NCI-H345 (cell line): ENCODE results near the gene CENPP.
"Not testable (repeated sequence)": the region's sequence is repeated elsewhere in the genome, so short reads cannot be mapped to it uniquely, and the experiment has no call there.

Experiments
- DNase-seq: peaks from one replicate; lab custom pipeline; 2025; lab: John Stamatoyannopoulos, UW

CENPP gene

GRCh38 chr9:92380603-92381002 is 54.9 kb downstream of the CENPP start:
- DNase-seq: no peak

DNA sequence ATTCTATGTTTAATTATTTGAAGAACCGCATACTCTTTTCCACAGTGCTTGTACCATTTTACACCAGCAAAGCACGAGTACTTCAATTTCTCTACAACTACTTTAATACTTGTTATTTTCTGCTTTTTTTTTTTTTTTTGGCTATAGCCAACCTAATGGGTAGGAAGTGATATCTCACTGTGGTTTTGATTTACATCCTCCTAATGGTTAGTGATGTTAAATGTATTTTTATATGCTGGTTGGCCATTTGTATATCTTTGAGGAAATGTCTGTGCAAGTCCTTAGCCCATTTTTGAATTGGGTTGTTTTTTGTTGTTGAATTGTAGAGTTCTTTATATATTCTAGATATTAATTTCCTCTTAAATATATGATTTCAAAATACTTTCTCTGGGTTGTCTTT is 56.0 kb downstream of the CENPP start:
- DNase-seq: no peak

DNA sequence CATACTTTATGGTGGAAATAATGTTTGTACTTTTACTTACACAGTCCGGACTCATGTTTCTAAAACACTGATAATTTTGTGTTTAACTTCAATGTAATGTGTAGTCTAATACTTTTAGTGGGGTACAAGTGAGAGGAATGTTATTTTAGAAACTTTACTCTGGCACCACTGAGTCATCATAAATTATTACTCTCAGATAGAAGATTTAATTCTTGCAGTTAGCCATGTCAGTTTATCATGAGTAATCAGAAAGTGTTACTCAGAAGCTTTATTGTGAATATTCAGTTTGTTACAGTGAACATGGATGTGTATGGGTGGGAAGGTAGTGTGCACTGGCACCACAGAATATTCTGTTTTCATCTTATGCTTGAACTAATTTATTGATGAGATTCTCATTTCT is 58.6 kb downstream of the CENPP start:
- no peak for DNase-seq

- DNase-seq: no peak
Observed at GRCh38 chr9:92385001-92385400, 59.2 kb downstream of the CENPP start.

DNA sequence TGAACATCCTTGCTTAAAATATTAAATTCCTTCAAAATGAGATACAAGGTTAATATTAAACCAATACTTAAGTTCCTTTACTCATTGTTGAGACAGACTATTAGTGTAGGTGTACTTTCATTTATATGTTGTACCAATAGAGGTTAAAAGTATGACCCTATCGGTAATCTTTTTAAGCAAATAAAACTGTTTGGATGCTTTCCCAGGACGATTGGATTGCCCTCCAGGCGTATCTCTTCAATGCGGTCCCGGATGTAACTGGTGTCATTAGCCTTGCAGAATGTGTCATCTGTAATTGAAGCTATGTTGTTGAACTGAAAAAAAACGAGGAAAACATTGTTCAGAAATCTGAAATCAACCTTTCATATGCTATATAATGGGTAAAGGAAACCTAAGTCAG is 59.7 kb downstream of the CENPP start:
- DNase-seq: no peak

GRCh38 chr9:92385953-92386352 is 60.2 kb downstream of the CENPP start:
- DNase-seq: no peak

- no peak for DNase-seq
Observed at GRCh38 chr9:92392690-92393089, 66.9 kb downstream of the CENPP start.

DNA sequence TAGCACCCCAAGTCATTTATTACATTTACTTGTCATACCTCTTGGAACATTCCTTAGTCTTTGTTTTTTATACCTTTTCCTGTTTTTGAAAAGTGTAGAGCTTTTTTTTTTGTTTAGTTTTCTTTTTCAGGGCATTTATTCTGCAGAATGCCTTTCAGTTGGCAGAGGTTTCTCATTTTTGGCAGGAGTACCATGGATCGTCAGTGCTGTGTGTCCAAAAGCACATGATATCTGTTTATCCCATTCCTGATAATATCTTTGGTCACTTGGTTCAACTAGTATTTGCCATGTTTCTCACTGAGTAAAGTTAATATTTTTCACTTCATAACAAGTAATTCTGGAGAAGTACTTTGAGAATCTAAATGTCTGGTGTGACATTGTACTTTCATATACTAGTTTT is 67.9 kb downstream of the CENPP start:
- no peak for DNase-seq

GRCh38 chr9:92395617-92396016 is 69.9 kb downstream of the CENPP start:
- no peak for DNase-seq

DNA sequence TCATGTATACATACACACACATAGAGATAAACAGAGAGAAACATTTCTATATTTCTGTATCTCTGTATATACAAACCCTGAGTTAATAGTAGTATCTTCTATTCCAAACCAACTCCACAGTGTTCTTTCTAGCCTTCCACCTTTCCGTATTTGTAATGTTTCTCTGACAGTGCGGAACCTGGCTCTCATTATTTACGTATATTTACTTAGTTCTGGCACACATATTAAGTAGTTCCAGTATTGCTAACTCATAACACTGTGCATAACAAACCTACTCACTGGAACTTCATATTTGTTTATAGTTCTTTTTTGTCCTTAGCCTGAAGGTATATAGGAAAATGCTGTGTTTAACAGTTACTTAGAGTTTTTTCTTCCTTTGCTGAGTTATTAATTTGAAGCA is 72.1 kb downstream of the CENPP start:
- no peak for DNase-seq

- DNase-seq: no peak
Observed at GRCh38 chr9:92402360-92402759, 76.6 kb downstream of the CENPP start.

DNA sequence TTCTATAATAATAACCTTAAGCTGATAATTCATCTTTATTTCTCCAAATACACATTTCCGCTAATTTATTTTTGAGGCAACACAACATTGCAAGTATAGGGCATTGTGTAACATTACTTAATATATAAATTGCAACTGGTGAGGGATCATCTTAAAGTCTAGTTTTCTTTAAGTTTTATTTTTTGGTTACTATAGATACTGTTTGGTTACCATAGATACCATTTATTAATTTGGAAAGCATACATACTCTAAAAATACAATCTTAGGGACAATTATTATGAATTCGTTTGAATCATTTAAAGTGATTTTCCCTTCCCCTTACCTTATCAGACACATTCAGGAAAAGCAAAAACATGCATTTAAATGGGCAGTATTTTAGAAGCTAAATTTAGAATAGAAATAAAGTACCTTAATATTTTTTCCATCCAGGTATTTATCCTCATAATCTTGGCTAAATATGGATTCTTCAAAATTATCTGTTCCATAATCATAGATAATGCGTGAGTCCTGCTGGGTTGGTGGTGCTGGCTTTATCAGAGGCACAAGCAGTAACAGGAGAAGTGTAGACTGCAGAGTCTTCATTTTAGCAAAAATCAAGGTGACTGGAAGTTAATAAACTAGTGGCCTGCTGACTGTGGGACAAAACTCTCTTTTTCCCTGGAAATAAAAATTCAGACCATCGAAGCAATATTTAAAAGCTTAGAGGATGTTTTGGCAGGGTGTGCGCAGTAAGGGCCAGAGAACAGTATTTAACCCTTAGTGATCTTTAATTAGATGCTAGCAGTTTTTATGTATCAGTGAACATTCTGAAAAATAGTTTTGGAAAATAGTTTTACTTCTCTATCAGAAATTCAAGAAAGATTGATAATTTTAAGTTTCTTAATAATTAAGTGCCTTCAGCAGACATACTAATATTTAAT is 77.3 kb downstream of the CENPP start:
- no peak for DNase-seq

DNA sequence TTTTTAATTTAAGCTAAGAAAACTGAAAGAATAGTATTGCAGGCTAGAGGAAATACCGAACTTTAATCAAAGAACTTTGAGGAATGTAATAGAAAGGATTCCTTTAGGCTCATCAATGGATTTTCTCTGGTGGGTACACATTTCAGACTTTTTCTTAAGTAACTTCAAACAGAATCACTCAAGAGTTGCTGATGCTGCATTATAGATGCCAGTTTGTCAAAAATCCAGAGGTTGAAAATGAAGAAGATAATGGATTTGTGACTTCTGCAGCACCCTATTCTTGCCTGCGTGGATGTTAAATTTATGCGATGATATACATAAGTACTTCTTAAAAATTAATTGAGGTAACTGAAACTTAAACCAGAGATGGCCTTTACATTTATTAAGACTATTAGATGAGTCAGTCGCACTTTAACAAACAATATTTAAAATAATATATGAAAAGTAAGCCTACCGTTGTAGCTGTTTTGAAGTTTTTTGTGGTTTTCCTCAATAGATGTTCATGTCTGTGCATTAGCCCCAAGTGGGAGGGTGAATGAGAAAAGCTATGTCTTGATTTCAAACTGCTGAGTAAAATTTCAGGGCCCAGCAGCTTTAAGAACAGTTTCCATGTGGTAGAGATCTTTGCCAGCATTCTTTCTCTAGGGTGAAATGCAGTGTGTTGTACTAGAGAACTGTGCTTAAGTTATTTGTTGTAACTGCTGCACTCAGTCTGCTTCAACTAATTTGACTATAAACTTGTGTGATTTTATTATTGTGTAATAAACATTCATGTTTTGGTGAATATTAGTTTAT is 78.5 kb downstream of the CENPP start, which contains the start of gene OGN:
Gene OGN (minus strand): TSS at position 537 of the 795 bp plus-strand sequence. CDS start 1,171 bp downstream, outside the sequence.
- DNase-seq: no peak

GRCh38 chr9:92405818-92406217 is 80.1 kb downstream of the CENPP start:
- DNase-seq: no peak

- no peak for DNase-seq
Observed at GRCh38 chr9:92406477-92406876, 80.7 kb downstream of the CENPP start.

- no peak for DNase-seq
Observed at GRCh38 chr9:92407818-92408217, 82.1 kb downstream of the CENPP start.

GRCh38 chr9:92408747-92409478 is 83.2 kb downstream of the CENPP start:
- no peak for DNase-seq

- not testable (repeated sequence) for DNase-seq
Observed at GRCh38 chr9:92411157-92411556, 85.4 kb downstream of the CENPP start.

DNA sequence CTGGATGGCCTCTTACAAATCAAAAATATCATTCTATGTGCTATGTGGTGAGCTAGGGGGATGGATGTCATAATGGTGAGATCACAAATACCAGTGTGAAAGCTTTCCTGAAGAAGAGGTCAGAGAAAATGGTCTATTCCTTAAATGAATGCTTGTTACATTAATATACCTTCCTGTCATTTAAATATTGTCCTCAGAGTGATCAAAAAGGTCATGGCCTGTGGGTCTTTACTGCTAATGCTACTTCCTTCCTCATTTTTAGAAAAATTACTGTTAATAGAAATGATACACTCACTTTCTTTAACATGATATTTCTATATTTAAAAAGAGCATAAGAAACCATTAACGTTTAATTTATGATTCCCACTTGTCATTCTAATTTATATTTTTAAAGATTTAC is 88.8 kb downstream of the CENPP start:
- no peak for DNase-seq

GRCh38 chr9:92422611-92423338 is 97.0 kb downstream of the CENPP start:
- no peak for DNase-seq

DNA sequence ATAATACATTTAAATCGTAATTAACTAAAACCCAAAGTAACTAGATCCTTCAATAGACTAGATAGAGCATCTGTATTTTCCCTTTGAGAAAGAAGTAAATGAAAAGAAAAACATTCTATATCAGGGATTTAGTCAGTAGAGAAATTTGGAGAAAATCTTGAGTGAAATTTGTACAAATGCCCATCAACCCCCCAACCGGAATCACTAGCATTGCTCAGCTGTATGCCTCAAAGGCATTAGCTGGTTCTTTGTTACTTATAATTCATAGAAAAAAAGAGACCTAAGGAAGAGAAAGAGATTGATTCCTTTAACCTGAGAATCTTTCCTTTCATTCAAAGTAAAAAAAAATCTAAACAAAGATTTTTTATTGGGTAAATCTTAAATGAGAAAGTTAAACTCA is 97.9 kb downstream of the CENPP start:
- no peak for DNase-seq

GRCh38 chr9:92424340-92424739 is 98.6 kb downstream of the CENPP start, which contains the start of gene OMD:
OMD (minus strand) TSS chr9:92424471; CDS start chr9:92417558, 6,913 bp downstream.
- no peak for DNase-seq
